GM10847 (cell line): ENCODE data around the gene THUMPD3.

Experiments
- POLR2A ChIP-seq: IDR thresholded peaks from 2 replicates; pipeline ENCODE4 v1.6.1; 2011; ENCODE audit not compliant: insufficient read length; ENCODE audit errors: extremely low read depth

The THUMPD3 gene

GRCh38 chr3:9362731-9363530, at the start of gene THUMPD3:
THUMPD3 (plus strand) TSS chr3:9363054; CDS start chr3:9365069, 2,015 bp downstream.
- TF ChIP-seq POLR2A = peak; percentile 77

GRCh38 chr3:9314796-9315195, 48.1 kb upstream of the THUMPD3 start:
- TF ChIP-seq POLR2A = no peak

- no peak for TF ChIP-seq POLR2A
Observed at GRCh38 chr3:9316881-9317361, 45.9 kb upstream of the THUMPD3 start.

GRCh38 chr3:9322780-9323179, 40.1 kb upstream of the THUMPD3 start:
- TF ChIP-seq POLR2A = no peak

- no peak for TF ChIP-seq POLR2A
Observed at GRCh38 chr3:9324944-9325343, 37.9 kb upstream of the THUMPD3 start.

GRCh38 chr3:9327578-9327977, 35.3 kb upstream of the THUMPD3 start:
- TF ChIP-seq POLR2A = no peak

GRCh38 chr3:9330166-9330703, 32.6 kb upstream of the THUMPD3 start:
- no peak for TF ChIP-seq POLR2A

- TF ChIP-seq POLR2A = no peak
Observed at GRCh38 chr3:9331171-9331570, 31.7 kb upstream of the THUMPD3 start.

- no peak for TF ChIP-seq POLR2A
Observed at GRCh38 chr3:9332250-9333030, 30.4 kb upstream of the THUMPD3 start.

GRCh38 chr3:9339761-9340471, 22.9 kb upstream of the THUMPD3 start:
- TF ChIP-seq POLR2A = no peak

- TF ChIP-seq POLR2A = no peak
Observed at GRCh38 chr3:9340472-9340902, 22.4 kb upstream of the THUMPD3 start.

- no peak for TF ChIP-seq POLR2A
Observed at GRCh38 chr3:9342696-9343095, 20.2 kb upstream of the THUMPD3 start.

- no peak for TF ChIP-seq POLR2A
Observed at GRCh38 chr3:9343115-9343514, 19.7 kb upstream of the THUMPD3 start.

- TF ChIP-seq POLR2A = no peak
Observed at GRCh38 chr3:9345041-9345440, 17.8 kb upstream of the THUMPD3 start.

GRCh38 chr3:9346141-9346540, 16.7 kb upstream of the THUMPD3 start:
- no peak for TF ChIP-seq POLR2A
